A549 (cell line): Measurements from ENCODE around the gene SLC35B2. TPM values are rescaled to one million over a fixed set of nuclear protein-coding genes. Genes with fewer than 3 reads are reported as not detected.

Experiments
- ATAC-seq, 2 experiments: fragments of 200-7000 bp in 1 of 2; fragments of >200 bp in 1 of 2; cut with Nextera tagmentation in 1 of 2; cut with Tn5 transposase in 1 of 2; 3 replicates each; pipeline versions ENCODE4 v1.8.0 to v1.9.1; 2018 to 2020; ENCODE audit warnings: mild to moderate bottlenecking in 1 of 2, moderate library complexity in 1 of 2
- CTCF ChIA-PET: fragments of 300-600 bp; sonication (Branson Sonifier 250); formaldehyde crosslinking; extraction: SDS; loops from one replicate; lab custom pipeline; 2021; ENCODE audit warnings: antibody characterized with exemption, inconsistent platforms; lab: Yijun Ruan, JAX
- POLR2A ChIA-PET: fragments of 350-600 bp; formaldehyde crosslinking; extraction: SDS; loops from one replicate; lab custom pipeline; 2021; ENCODE audit warnings: antibody characterized with exemption, inconsistent platforms; lab: Yijun Ruan, JAX
- DNase-seq, 2 experiments: peaks; one replicate each; pipeline versions ENCODE4 v3.0.0 to v3.0.0-alpha.2; 2011 to 2016; ENCODE audit warnings: low read depth in 1 of 2, low spot score in 1 of 2
- FAIRE-seq: peaks from 2 replicates; lab custom pipeline; 2011; peaks lifted over from hg19 to GRCh38; lab: Jason Lieb, UNC
- H3K27ac ChIP-seq, 2 experiments: fragments of >200 bp; sonication (Bioruptor Twin); formaldehyde crosslinking; 3 replicates each; pipeline ENCODE4 v1.5.1; 2016 to 2017
- H3K4me1 ChIP-seq: fragments of >200 bp; sonication (Bioruptor Twin); formaldehyde crosslinking; 3 replicates; pipeline ENCODE4 v1.6.1; 2016
- H3K4me2 ChIP-seq: fragments of >200 bp; sonication (Bioruptor Twin); formaldehyde crosslinking; 3 replicates; pipeline ENCODE4 v1.6.1; 2016
- H3K4me3 ChIP-seq: fragments of >200 bp; sonication (Bioruptor Twin); formaldehyde crosslinking; 3 replicates; pipeline ENCODE4 v1.5.1; 2016
- H3K9me3 ChIP-seq: fragments of >200 bp; sonication (Bioruptor Twin); formaldehyde crosslinking; 3 replicates; pipeline ENCODE4 v1.6.1; 2016
- BHLHE40 ChIP-seq: IDR thresholded peaks from 2 replicates; pipeline ENCODE4 v1.6.1; 2012; ENCODE audit warnings: low read depth, low read length, inconsistent platforms
- CBX8 ChIP-seq: fragments of 200-600 bp; sonication (generic); IDR thresholded peaks from 2 replicates; pipeline ENCODE4 v1.6.1; 2016
- CHD2 ChIP-seq: fragments of 150-350 bp; IDR thresholded peaks from 2 replicates; pipeline ENCODE4 v1.6.1; 2014; ENCODE audit warnings: low read length; ENCODE audit not compliant: partially characterized antibody
- CTCF ChIP-seq: fragments of >200 bp; sonication (Bioruptor Twin); formaldehyde crosslinking; IDR thresholded peaks from 3 replicates; pipeline ENCODE4 v1.5.1; 2016
- FOSL2 ChIP-seq, 2 experiments: fragments of 450-650 bp in 1 of 2; fragments of >200 bp in 1 of 2; sonication (Bioruptor Twin) in 1 of 2; formaldehyde crosslinking; IDR thresholded peaks; 2 replicates each; pipeline versions ENCODE4 v1.5.0 to v1.6.1; 2016 to 2020; ENCODE audit warnings: mild to moderate bottlenecking in 1 of 2, moderate library complexity in 1 of 2
- FOXS1 ChIP-seq: fragments of 250-450 bp; sonication (Bioruptor Pico); IDR thresholded peaks from 2 replicates; pipeline ENCODE4 v1.5.0; 2020; ENCODE audit warnings: mild to moderate bottlenecking, moderate library complexity
- GATA3 ChIP-seq: IDR thresholded peaks from 2 replicates; pipeline ENCODE4 v1.6.1; 2012; ENCODE audit warnings: borderline replicate concordance
- HEYL ChIP-seq: fragments of 250-450 bp; sonication (Bioruptor Pico); IDR thresholded peaks from 2 replicates; pipeline ENCODE4 v1.8.0; 2021; ENCODE audit warnings: mild to moderate bottlenecking, moderate library complexity
- HOXA7 ChIP-seq: fragments of 250-450 bp; sonication (Bioruptor Pico); IDR thresholded peaks from 2 replicates; pipeline ENCODE4 v1.5.0; 2020; ENCODE audit warnings: mild to moderate bottlenecking, moderate library complexity
- MAX ChIP-seq: IDR thresholded peaks from 2 replicates; pipeline ENCODE4 v1.6.1; 2012
- PBX3 ChIP-seq: IDR thresholded peaks from 2 replicates; pipeline ENCODE4 v1.6.1; 2012
- POLR2A ChIP-seq: IDR thresholded peaks from 2 replicates; pipeline ENCODE4 v1.6.1; 2012; ENCODE audit warnings: mild to moderate bottlenecking, low read length
- RCOR1 ChIP-seq: fragments of 150-350 bp; IDR thresholded peaks from 2 replicates; pipeline ENCODE4 v1.6.1; 2014; ENCODE audit warnings: antibody characterized with exemption, low read length, low read depth
- REST ChIP-seq: fragments of 200-600 bp; sonication (generic); IDR thresholded peaks from 2 replicates; pipeline ENCODE4 v1.6.1; 2016; ENCODE audit warnings: antibody characterized with exemption, mild to moderate bottlenecking, moderate library complexity
- SMC3 ChIP-seq: fragments of >200 bp; sonication (Bioruptor Twin); formaldehyde crosslinking; IDR thresholded peaks from 3 replicates; pipeline ENCODE4 v1.6.1; 2018; ENCODE audit warnings: inconsistent platforms
- TP53 ChIP-seq: fragments of 250-450 bp; sonication (Bioruptor Pico); IDR thresholded peaks from 2 replicates; pipeline ENCODE4 v1.5.0; 2021; ENCODE audit warnings: mild to moderate bottlenecking, moderate library complexity
- ZFP36 ChIP-seq: fragments of 450-650 bp; IDR thresholded peaks from 2 replicates; pipeline ENCODE4 v1.6.1; 2014; ENCODE audit warnings: borderline replicate concordance; ENCODE audit not compliant: partially characterized antibody
- ZNF302 ChIP-seq: fragments of 250-450 bp; sonication (Bioruptor Pico); IDR thresholded peaks from 2 replicates; pipeline ENCODE4 v1.9.0; 2021; ENCODE audit warnings: inconsistent platforms, mild to moderate bottlenecking, moderate library complexity
- ZSCAN20 ChIP-seq: fragments of 250-450 bp; sonication (Bioruptor Pico); IDR thresholded peaks from 2 replicates; pipeline ENCODE4 v1.8.0; 2022; ENCODE audit warnings: mild to moderate bottlenecking, moderate library complexity
- WGBS: methylation state at CpG from one replicate; pipeline ENCODE4 v1.1.6; 2017; ENCODE audit errors: missing lambda C conversion rate; 5-methylcytosine and 5-hydroxymethylcytosine counted together
- polyA plus RNA-seq, 4 experiments: library from polyadenylated mRNA; depleted of rRNA in 3 of 4; stranded (reverse); fragments of >200 nt; fragmentation: RNase III in 1 of 4; extraction: RNeasy Plus Mini Kit Qiagen cat#74134 plus additional on column Dnase treatment in 1 of 4; gene quantifications; 2 replicates in 3 of 4; 3 replicates in 1 of 4; pipeline ENCODE4 v1.2.3, GENCODE V29; 2011 to 2017
- TF ChIP-seq, protein P1 (sequence below): IDR thresholded peaks from 2 replicates; pipeline ENCODE4 v1.6.1; 2012; ENCODE audit warnings: low read depth, borderline replicate concordance

Gene SLC35B2
- polyA plus RNA-seq, 2 of the 4 experiments (the other 2 are of a cell fraction), result 44.5 to 45.6 TPM

- WGBS, result 1% methylated on average over 26 of the region's 62 CpGs
- peak; percentile 56 for TF ChIP-seq MAX
- no peak for TF ChIP-seq HEYL (CRISPR knock-in tag)
- TF ChIP-seq ZFP36, result no peak
- no peak for TF ChIP-seq ZSCAN20 (CRISPR knock-in tag)
- TF ChIP-seq SMC3, result 0 out of 3 replicates have a peak, but pooled peaks have one; percentile 7
- peak; percentile 88 for TF ChIP-seq PBX3
- TF ChIP-seq POLR2A, result peak; percentile 46; the same call in 1 of the 2 replicates
- no peak for TF ChIP-seq ZNF302
- TF ChIP-seq CTCF, result peak; percentile 41; the same call in 2 of the 3 replicates
- no peak for TF ChIP-seq CBX8
- no peak for TF ChIP-seq TP53 (CRISPR knock-in tag)
- TF ChIP-seq REST, result peak; percentile 69
- peak; percentile 78 for TF ChIP-seq CHD2
- Histone ChIP-seq H3K9me3 (no peaks in the 10 kb centered on the region), H3K4me3 (peak overlapping the region; percentile 90), H3K27ac (peak overlapping the region; percentile 95 to 99), H3K4me2 (peak overlapping the region; percentile 89), H3K4me1 (peaks cover 33% of the 10 kb centered on the region)
- ATAC-seq, result peak; percentile 63 to 79
- CTCF ChIA-PET, result interaction anchor here (0.9 to 7.8 kb wide), 9 partner anchors 8 to 151 kb away, joined by 3 to 56 read pairs (median 9); partner anchors contain the start of gene SLC35B2
- POLR2A ChIA-PET, result interaction anchor here (0.5 to 3.2 kb wide), 19 partner anchors 9 to 616 kb away, joined by 3 to 38 read pairs (median 5); partner anchors contain the start of genes CDC5L, MRPL14, SLC29A1 and SLC35B2
- peak; percentile 71 to 91 for DNase-seq
- FAIRE-seq, result no peak
Measured at GRCh38 chr6:44245912-44246662, 11.2 kb downstream of the SLC35B2 start.

GRCh38 chr6:44245391-44245911 is 11.9 kb downstream of the SLC35B2 start:
- ATAC-seq (no peak), FAIRE-seq (no peak), DNase-seq (no peak)
- H3K27ac ChIP-seq, result peak overlapping the region; percentile 95 to 99
- peak overlapping the region; percentile 89 for H3K4me2 ChIP-seq
- peaks cover 26% of the 10 kb centered on the region for H3K4me1 ChIP-seq
- POLR2A ChIA-PET, result interaction anchor here (1.2 to 3.2 kb wide), 4 partner anchors 8 to 21 kb away, joined by 5 to 38 read pairs (median 21); partner anchors contain the start of genes SLC29A1 and SLC35B2
- H3K4me3 ChIP-seq, result peak overlapping the region; percentile 90
- TF ChIP-seq, protein P1, sequence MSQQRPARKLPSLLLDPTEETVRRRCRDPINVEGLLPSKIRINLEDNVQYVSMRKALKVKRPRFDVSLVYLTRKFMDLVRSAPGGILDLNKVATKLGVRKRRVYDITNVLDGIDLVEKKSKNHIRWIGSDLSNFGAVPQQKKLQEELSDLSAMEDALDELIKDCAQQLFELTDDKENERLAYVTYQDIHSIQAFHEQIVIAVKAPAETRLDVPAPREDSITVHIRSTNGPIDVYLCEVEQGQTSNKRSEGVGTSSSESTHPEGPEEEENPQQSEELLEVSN, result no peak
- no peak for TF ChIP-seq ZFP36
- TF ChIP-seq HOXA7 (CRISPR knock-in tag), result no peak
- no peak for TF ChIP-seq FOSL2 (IDR thresholded peaks at IDR 0.05)
- TF ChIP-seq FOSL2 (CRISPR knock-in tag; IDR thresholded peaks at IDR 0.05), result no peak
- no peak for TF ChIP-seq RCOR1
- TF ChIP-seq BHLHE40, result no peak
- no peak for TF ChIP-seq GATA3
- no peak for TF ChIP-seq HEYL (CRISPR knock-in tag)
- no peak for TF ChIP-seq FOXS1 (CRISPR knock-in tag)
- no peak for TF ChIP-seq MAX
- TF ChIP-seq, all 56 proteins: peak for 0
- no peaks in the 10 kb centered on the region for H3K9me3 ChIP-seq
- 71% methylated on average over 12 of the region's 12 CpGs for WGBS
- CTCF ChIA-PET, result interaction anchor here (0.9 to 7.8 kb wide), 11 partner anchors 8 to 151 kb away, joined by 3 to 56 read pairs (median 5); partner anchors contain the start of gene SLC35B2
